HG03039 (cell line): Measurements from ENCODE around the gene EPHB2.

ENCODE experiments used
- ATAC-seq: cut with Tn5 transposase; IDR thresholded peaks from one replicate; pipeline ENCODE4 v1.9.1; 2021; ENCODE audit warnings: mild to moderate bottlenecking, moderate library complexity; ENCODE audit not compliant: unreplicated experiment

EPHB2 gene

GRCh38 chr1:22749919-22750684, 39.5 kb downstream of the EPHB2 start:
- no peak for ATAC-seq

GRCh38 chr1:22750685-22751051, 40.0 kb downstream of the EPHB2 start:
- no peak for ATAC-seq

GRCh38 chr1:22751124-22751531, 40.5 kb downstream of the EPHB2 start:
- ATAC-seq: no peak

- no peak for ATAC-seq
Observed at GRCh38 chr1:22752339-22752738, 41.7 kb downstream of the EPHB2 start.

GRCh38 chr1:22753481-22753971, 42.9 kb downstream of the EPHB2 start:
- ATAC-seq: no peak

GRCh38 chr1:22754106-22754768, 43.6 kb downstream of the EPHB2 start:
- ATAC-seq: no peak

GRCh38 chr1:22754824-22755223, 44.2 kb downstream of the EPHB2 start:
- no peak for ATAC-seq

- ATAC-seq: no peak
Observed at GRCh38 chr1:22755641-22756040, 45.0 kb downstream of the EPHB2 start.

- no peak for ATAC-seq
Observed at GRCh38 chr1:22756125-22756735, 45.6 kb downstream of the EPHB2 start.

GRCh38 chr1:22760455-22760854, 49.8 kb downstream of the EPHB2 start:
- no peak for ATAC-seq

- ATAC-seq: no peak
Observed at GRCh38 chr1:22761101-22761500, 50.5 kb downstream of the EPHB2 start.

- ATAC-seq: no peak
Observed at GRCh38 chr1:22761821-22762220, 51.2 kb downstream of the EPHB2 start.

- ATAC-seq: no peak
Observed at GRCh38 chr1:22763487-22764200, 53.0 kb downstream of the EPHB2 start.

GRCh38 chr1:22767852-22768251, 57.2 kb downstream of the EPHB2 start:
- no peak for ATAC-seq

- no peak for ATAC-seq
Observed at GRCh38 chr1:22769932-22770331, 59.3 kb downstream of the EPHB2 start.

GRCh38 chr1:22772014-22772413, 61.4 kb downstream of the EPHB2 start:
- ATAC-seq: no peak

GRCh38 chr1:22773981-22774832, 63.6 kb downstream of the EPHB2 start:
- no peak for ATAC-seq

GRCh38 chr1:22774833-22775182, 64.2 kb downstream of the EPHB2 start:
- no peak for ATAC-seq

- no peak for ATAC-seq
Observed at GRCh38 chr1:22775478-22775877, 64.8 kb downstream of the EPHB2 start.

GRCh38 chr1:22776035-22776613, 65.5 kb downstream of the EPHB2 start:
- ATAC-seq: no peak
